ENCODE results near the gene IGSF21.

DNA sequence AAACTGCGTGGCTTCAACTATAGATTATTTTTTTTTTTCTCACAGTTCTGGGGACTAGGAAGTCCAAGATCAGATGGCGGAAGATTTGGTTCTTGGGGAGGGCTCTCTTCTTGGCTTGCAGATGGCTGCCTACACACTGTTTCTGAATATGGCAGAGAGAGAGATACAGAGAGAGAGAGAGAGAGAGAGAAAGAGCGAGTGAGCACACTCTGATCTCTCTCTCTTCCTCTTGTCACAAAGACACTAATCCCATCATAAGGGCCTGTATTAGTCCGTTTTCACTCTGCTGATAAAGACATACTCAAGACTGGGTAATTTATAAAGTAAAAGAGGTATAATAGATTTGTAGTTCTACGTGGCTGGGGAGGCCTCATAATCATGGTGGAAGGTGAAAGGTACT, 79.5 kb downstream of the IGSF21 start:
- TF ChIP-seq POLR2A (IDR thresholded peaks at IDR 0.05), result no peak
- no peak for TF ChIP-seq POLR2AphosphoS5 (IDR thresholded peaks at IDR 0.05)
- no peak for TF ChIP-seq CTCF (IDR thresholded peaks at IDR 0.05)

Measured in gastroesophageal sphincter (tissue), 3 donors.